ENCODE data around the gene ATG7. TPM values are rescaled to one million over a fixed set of nuclear protein-coding genes. Genes with fewer than 3 reads are reported as not detected.

ATG7 gene
- total RNA-seq, 1 experiment from 2014 or later, result 36.0 TPM

- ATAC-seq, result no peak
- intact Hi-C loops (cut with micrococcal nuclease; ENCODE audit: unreplicated experiment), result no loop called here
- H3K9me3 ChIP-seq (ENCODE audit: control insufficient read depth, insufficient read depth, low read depth, low read length), result no peaks in the 10 kb centered on the region
- no peak for DNase-seq (ENCODE audit: low read depth, low spot score)
- in situ Hi-C loops (cut with HindIII; ENCODE audit: low pct_unique_long_range_greater_than_20kb, low sequenced_read_pairs), result no loop called here
- ChIA-PET CTCF (interaction anchor here (0.7 kb wide), 1 partner anchor 47 kb away, joined by 3 read pairs; no protein-coding TSS in a partner anchor), POLR2A (no interaction called here)
- no peak overlapping the region for H3K4me3 ChIP-seq (ENCODE audit: low read depth in 2 of 2, low read length in 2 of 2)
- peak overlapping the region; percentile 73 for H3K27ac ChIP-seq (ENCODE audit: low read length)
- no peaks in the 10 kb centered on the region; the same call in 1 of the 2 replicates for H3K36me3 ChIP-seq (ENCODE audit: control insufficient read depth, insufficient read depth, low read length)
- TF ChIP-seq CTCF (IDR thresholded peaks at IDR 0.05) (no peak), SIN3A (IDR thresholded peaks at IDR 0.05; ENCODE audit: borderline replicate concordance, insufficient read depth, low read depth, low read length) (no peak), REST (IDR thresholded peaks at IDR 0.05; ENCODE audit: insufficient read depth in 1 of 2, low read depth in 2 of 2, low read length in 1 of 2) (no peak), POLR2AphosphoS5 (IDR thresholded peaks at IDR 0.05; ENCODE audit: low read depth, low read length) (no peak), TCF7L2 (IDR thresholded peaks at IDR 0.05; ENCODE audit: low read depth, low read length) (no peak)
- H3K4me1 ChIP-seq (ENCODE audit: control insufficient read depth, insufficient read depth, low read length), result peaks cover 61% of the 10 kb centered on the region
- BruUV-seq (replicated peaks), result no TSS peak
- H3K27me3 ChIP-seq (ENCODE audit: control insufficient read depth, insufficient read depth, low read length), result no peaks in the 10 kb centered on the region
Measured at GRCh38 chr3:11566478-11566877, 294.3 kb downstream of the ATG7 start.

GRCh38 chr3:11566916-11567315 is 294.7 kb downstream of the ATG7 start:
- no peak for ATAC-seq

More at GRCh38 chr3:11566916-11567315, 294.7 kb downstream of the ATG7 start:
- peak overlapping the region; percentile 89 for H3K27ac ChIP-seq (ENCODE audit: low read length)
- intact Hi-C loops (cut with micrococcal nuclease; ENCODE audit: unreplicated experiment), result no loop called here
- H3K9me3 ChIP-seq (ENCODE audit: control insufficient read depth, insufficient read depth, low read depth, low read length), result no peaks in the 10 kb centered on the region
- H3K36me3 ChIP-seq (ENCODE audit: control insufficient read depth, insufficient read depth, low read length), result no peaks in the 10 kb centered on the region; the same call in 1 of the 2 replicates
- TF ChIP-seq CTCF (IDR thresholded peaks at IDR 0.05) (no peak), SIN3A (IDR thresholded peaks at IDR 0.05; ENCODE audit: borderline replicate concordance, insufficient read depth, low read depth, low read length) (no peak), REST (IDR thresholded peaks at IDR 0.05; ENCODE audit: insufficient read depth in 1 of 2, low read depth in 2 of 2, low read length in 1 of 2) (no peak), POLR2AphosphoS5 (IDR thresholded peaks at IDR 0.05; ENCODE audit: low read depth, low read length) (no peak), TCF7L2 (IDR thresholded peaks at IDR 0.05; ENCODE audit: low read depth, low read length) (no peak)
- in situ Hi-C loops (cut with HindIII; ENCODE audit: low pct_unique_long_range_greater_than_20kb, low sequenced_read_pairs), result no loop called here
- DNase-seq (ENCODE audit: low read depth, low spot score), result no peak
- no peak overlapping the region for H3K4me3 ChIP-seq (ENCODE audit: low read depth in 2 of 2, low read length in 2 of 2)
- no TSS peak for BruUV-seq (replicated peaks)
- no peaks in the 10 kb centered on the region for H3K27me3 ChIP-seq (ENCODE audit: control insufficient read depth, insufficient read depth, low read length)
- H3K4me1 ChIP-seq (ENCODE audit: control insufficient read depth, insufficient read depth, low read length), result peaks cover 56% of the 10 kb centered on the region
- CTCF ChIA-PET, result interaction anchor here (0.7 kb wide), 1 partner anchor 46 kb away, joined by 3 read pairs; no protein-coding TSS in a partner anchor
- POLR2A ChIA-PET, result no interaction called here
